ENCODE results near the gene ZNF844.

ZNF844 gene

GRCh38 chr19:12064590-12065538 lies at the start of gene ZNF844:
ZNF844 (plus strand) TSS chr19:12064731; CDS start chr19:12064874, 143 bp downstream.
- Mint-ChIP-seq H3K4me1 (peaks cover 5% of the 10 kb centered on the region), H3K36me3 (ENCODE audit: low read depth) (peaks cover 44% of the 10 kb centered on the region), H3K27ac (peak within 1 kb of the TSS; percentile 89 to 97 (median 95)), H3K27me3 (ENCODE audit: low read depth) (no peaks in the 10 kb centered on the region), H3K4me3 (peak within 1 kb of the TSS; percentile 95 to 97 (median 96)), H3K9me3 (peaks cover 25% of the 10 kb centered on the region)
- TF ChIP-seq CTCF (IDR thresholded peaks at IDR 0.05; ENCODE audit: unreplicated experiment in 3 of 3), result no peak

- Mint-ChIP-seq H3K4me1 (no peaks in the 10 kb centered on the region), H3K9me3 (peaks cover 70% of the 10 kb centered on the region), H3K27ac (no peak overlapping the region), H3K4me3 (no peak overlapping the region), H3K27me3 (ENCODE audit: low read depth) (no peaks in the 10 kb centered on the region), H3K36me3 (ENCODE audit: low read depth) (peaks cover 94% of the 10 kb centered on the region)
- TF ChIP-seq CTCF (IDR thresholded peaks at IDR 0.05; ENCODE audit: unreplicated experiment in 3 of 3), result no peak
Measured at GRCh38 chr19:12015015-12015752, 49.3 kb upstream of the ZNF844 start.

DNA sequence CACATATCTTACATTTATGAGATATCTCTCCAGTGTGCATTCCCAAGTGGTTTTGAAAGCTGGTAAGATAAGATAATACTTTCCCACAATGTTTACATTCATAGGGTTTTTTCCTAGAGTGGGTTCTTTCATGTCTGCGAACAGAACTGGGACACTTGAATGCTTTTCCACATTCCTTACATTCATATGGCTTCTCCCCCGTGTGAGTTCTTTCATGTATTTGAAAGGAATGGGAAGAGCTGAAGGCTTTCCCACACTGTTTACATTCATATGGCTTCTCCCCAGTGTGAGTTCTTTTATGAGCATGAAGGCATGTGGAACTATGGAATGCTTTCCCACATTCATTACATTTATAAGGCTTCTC lies 48.8 kb upstream of the ZNF844 start:
- H3K36me3 Mint-ChIP-seq (ENCODE audit: low read depth), result peaks cover 95% of the 10 kb centered on the region
- no peak overlapping the region for H3K27ac Mint-ChIP-seq
- peaks cover 68% of the 10 kb centered on the region for H3K9me3 Mint-ChIP-seq
- no peak overlapping the region for H3K4me3 Mint-ChIP-seq
- no peak for TF ChIP-seq CTCF (IDR thresholded peaks at IDR 0.05; ENCODE audit: unreplicated experiment in 3 of 3)
- H3K27me3 Mint-ChIP-seq (ENCODE audit: low read depth), result no peaks in the 10 kb centered on the region
- H3K4me1 Mint-ChIP-seq, result no peaks in the 10 kb centered on the region

GRCh38 chr19:12034198-12034597 lies 30.3 kb upstream of the ZNF844 start:
- Mint-ChIP-seq H3K4me1 (peaks cover 18% of the 10 kb centered on the region), H3K27me3 (ENCODE audit: low read depth) (peaks cover 4% of the 10 kb centered on the region), H3K9me3 (peaks cover 29% of the 10 kb centered on the region), H3K4me3 (peak overlapping the region; percentile 81 to 84 (median 81)), H3K27ac (peak overlapping the region; percentile 74 to 83 (median 83)), H3K36me3 (ENCODE audit: low read depth) (peaks cover 74% of the 10 kb centered on the region)
- TF ChIP-seq CTCF (IDR thresholded peaks at IDR 0.05; ENCODE audit: unreplicated experiment in 3 of 3), result no peak

DNA sequence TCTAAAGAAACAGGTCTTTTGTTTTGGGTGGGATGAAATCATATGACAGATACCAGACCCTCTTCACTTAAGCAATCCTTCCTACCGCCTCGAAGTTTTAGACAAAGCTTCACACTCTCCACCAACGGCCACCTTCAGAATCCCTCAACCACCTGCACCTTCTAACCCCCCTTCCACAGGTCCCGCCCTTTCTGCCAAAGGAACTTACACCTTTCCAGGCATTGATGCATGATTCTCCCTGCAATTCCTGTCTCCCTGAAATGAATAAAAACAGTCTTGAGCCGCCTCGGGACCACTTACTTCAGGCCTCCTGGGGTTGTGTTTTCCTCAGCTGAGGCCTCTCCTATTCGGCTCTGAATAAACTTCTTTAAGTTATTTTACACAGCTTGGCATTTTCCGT lies 29.9 kb upstream of the ZNF844 start:
- Mint-ChIP-seq H3K27me3 (ENCODE audit: low read depth) (peaks cover 4% of the 10 kb centered on the region), H3K4me1 (peaks cover 18% of the 10 kb centered on the region), H3K27ac (peak overlapping the region; percentile 74 to 83 (median 83)), H3K36me3 (ENCODE audit: low read depth) (peaks cover 73% of the 10 kb centered on the region), H3K9me3 (peaks cover 26% of the 10 kb centered on the region), H3K4me3 (peak overlapping the region; percentile 81 to 84 (median 81))
- TF ChIP-seq CTCF (IDR thresholded peaks at IDR 0.05; ENCODE audit: unreplicated experiment in 3 of 3), result no peak
